Retinal pigment epithelial cell (primary cell): ENCODE results near the gene CD22.

ENCODE experiments used
- DNase-seq: peaks from one replicate; pipeline ENCODE4 v3.0.0-alpha.2; 2010; ENCODE audit warnings: low read depth
- H3K4me3 ChIP-seq: 2 replicates; pipeline ENCODE4 v1.5.1; 2011; ENCODE audit warnings: mild to moderate bottlenecking, low read length, control low read depth, moderate library complexity
- TF ChIP-seq, protein P1 (sequence below): conservative IDR thresholded peaks from 2 replicates; pipeline ENCODE4 v1.5.1; 2011; ENCODE audit warnings: low read depth, low read length, control low read depth, inconsistent platforms

CD22 gene

DNA sequence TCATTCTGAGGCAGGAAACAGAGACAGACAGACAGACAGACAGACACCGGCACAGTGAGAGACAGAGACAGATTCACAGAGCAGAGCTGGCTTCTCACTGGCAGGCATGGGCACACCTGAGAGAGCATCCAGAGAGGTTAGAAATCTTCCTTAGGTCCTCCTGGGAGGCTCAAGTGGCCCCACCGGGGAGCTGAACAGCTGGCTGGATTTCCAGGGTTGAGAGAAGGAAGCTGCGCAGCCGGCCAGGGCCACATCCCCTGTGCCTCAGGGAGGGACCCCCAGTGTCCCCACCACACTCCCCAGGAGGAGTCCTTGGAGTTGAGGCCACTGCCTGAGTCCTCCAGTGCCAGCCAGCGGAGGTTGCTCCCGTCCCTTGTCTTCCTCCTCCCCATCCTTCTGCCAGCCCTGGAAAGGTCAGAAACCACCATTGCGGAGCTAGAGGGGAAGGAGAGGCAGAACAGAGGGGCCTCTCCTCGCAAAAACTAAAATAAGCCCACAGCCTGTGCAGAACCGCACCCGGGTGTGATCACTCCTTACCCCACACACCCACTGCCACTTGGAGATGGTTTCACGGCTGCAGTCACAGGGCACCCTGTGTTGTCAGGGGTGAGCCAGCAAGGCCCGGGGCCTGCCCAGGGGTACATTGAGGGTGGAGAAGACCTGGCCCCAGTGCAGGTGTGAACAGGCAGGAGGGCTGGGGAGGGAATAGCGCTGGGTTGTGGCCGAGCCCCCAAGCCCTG lies 33.4 kb downstream of the CD22 start:
- H3K4me3 ChIP-seq = no peak overlapping the region
- no peak for DNase-seq
- TF ChIP-seq, protein P1, sequence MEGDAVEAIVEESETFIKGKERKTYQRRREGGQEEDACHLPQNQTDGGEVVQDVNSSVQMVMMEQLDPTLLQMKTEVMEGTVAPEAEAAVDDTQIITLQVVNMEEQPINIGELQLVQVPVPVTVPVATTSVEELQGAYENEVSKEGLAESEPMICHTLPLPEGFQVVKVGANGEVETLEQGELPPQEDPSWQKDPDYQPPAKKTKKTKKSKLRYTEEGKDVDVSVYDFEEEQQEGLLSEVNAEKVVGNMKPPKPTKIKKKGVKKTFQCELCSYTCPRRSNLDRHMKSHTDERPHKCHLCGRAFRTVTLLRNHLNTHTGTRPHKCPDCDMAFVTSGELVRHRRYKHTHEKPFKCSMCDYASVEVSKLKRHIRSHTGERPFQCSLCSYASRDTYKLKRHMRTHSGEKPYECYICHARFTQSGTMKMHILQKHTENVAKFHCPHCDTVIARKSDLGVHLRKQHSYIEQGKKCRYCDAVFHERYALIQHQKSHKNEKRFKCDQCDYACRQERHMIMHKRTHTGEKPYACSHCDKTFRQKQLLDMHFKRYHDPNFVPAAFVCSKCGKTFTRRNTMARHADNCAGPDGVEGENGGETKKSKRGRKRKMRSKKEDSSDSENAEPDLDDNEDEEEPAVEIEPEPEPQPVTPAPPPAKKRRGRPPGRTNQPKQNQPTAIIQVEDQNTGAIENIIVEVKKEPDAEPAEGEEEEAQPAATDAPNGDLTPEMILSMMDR = no peak

DNA sequence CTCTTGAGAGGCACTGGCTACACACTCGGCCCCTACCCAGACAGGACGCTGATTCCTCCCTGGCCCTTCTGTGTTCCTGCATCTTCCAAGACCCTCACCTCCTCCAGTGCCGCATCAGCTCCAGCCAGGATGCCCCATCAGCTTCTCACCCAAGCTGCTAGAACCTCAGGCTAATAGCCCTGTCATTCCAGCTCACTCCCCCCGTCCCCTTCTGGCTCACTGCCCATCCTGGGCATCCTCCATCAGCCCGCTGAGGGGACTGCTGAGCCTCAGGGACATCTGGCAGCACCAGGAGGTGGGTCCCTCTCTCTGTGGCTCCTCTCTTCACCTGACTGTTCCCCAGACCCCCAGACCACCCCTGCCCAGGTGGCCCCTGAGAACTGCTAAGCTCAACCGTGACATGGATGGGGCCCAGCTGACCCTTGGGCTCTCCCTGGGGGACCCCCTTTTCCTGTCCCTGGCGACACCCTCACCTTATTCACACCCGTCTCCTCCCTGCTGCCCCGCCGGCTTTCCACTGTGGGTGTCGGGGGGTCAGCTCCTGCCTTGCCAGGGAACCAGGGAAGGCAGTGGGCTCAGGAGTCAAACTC lies 34.1 kb downstream of the CD22 start:
- no peak overlapping the region for H3K4me3 ChIP-seq
- DNase-seq = no peak
- TF ChIP-seq, protein P1 = no peak

GRCh38 chr19:35363711-35364425 lies 34.9 kb downstream of the CD22 start:
- DNase-seq = no peak
- TF ChIP-seq, protein P1 = no peak
- H3K4me3 ChIP-seq = no peak overlapping the region

GRCh38 chr19:35365303-35365702 lies 36.3 kb downstream of the CD22 start:
- TF ChIP-seq, protein P1 = no peak
- H3K4me3 ChIP-seq = no peak overlapping the region
- no peak for DNase-seq

- TF ChIP-seq, protein P1 = no peak
- H3K4me3 ChIP-seq = no peak overlapping the region
- no peak for DNase-seq
Observed at GRCh38 chr19:35368378-35368777, 39.4 kb downstream of the CD22 start.

DNA sequence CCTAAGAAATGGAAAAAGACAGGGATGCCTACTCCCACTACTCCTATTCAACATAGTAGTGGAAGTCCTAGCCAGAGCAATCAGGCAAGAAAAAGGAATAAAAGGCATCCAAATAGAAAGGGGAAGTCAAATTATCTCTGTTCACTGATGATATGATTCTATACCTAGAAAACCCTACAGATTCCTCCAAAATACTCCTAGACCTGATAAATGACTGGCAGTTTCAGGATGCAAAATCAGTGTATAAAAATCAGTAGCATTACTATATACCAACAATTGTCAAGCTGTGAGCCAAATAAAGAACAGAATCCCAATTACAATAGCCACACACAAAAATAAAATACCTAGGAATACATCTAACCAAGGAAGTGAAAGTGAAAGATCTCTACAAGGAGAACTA lies 40.5 kb downstream of the CD22 start:
- H3K4me3 ChIP-seq = no peak overlapping the region
- TF ChIP-seq, protein P1 = no peak
- no peak for DNase-seq
